H1 (cell line): Measurements from ENCODE around the gene VDR.

Source experiments
- EGR1 ChIP-seq: IDR thresholded peaks from 2 replicates; pipeline ENCODE4 v1.6.1; 2011; ENCODE audit warnings: low read depth, low read length, borderline replicate concordance
- MAFK ChIP-seq: IDR thresholded peaks from 2 replicates; pipeline ENCODE4 v1.6.1; 2012; ENCODE audit warnings: low read depth, mild to moderate bottlenecking, improper control_type of control experiment, low read length
- POLR2A ChIP-seq, 2 experiments: IDR thresholded peaks; 1 replicate in 1 of 2; 2 replicates in 1 of 2; pipeline ENCODE4 v1.6.1; 2011; ENCODE audit warnings: low read depth in 2 of 2, low read length in 2 of 2, mild to moderate bottlenecking in 2 of 2; ENCODE audit errors: control extremely low read depth in 1 of 2
- TF ChIP-seq, protein P1 (sequence below), 3 experiments: IDR thresholded peaks; 1 replicate in 2 of 3; 2 replicates in 1 of 3; pipeline versions ENCODE4 v1.5.1 to v1.6.1; 2011; ENCODE audit warnings: low read length in 3 of 3, mild to moderate bottlenecking in 3 of 3, inconsistent platforms in 2 of 3, low read depth in 1 of 3, moderate library complexity in 1 of 3; ENCODE audit not compliant: insufficient read depth in 1 of 3; ENCODE audit errors: control extremely low read depth in 1 of 3

DNA sequence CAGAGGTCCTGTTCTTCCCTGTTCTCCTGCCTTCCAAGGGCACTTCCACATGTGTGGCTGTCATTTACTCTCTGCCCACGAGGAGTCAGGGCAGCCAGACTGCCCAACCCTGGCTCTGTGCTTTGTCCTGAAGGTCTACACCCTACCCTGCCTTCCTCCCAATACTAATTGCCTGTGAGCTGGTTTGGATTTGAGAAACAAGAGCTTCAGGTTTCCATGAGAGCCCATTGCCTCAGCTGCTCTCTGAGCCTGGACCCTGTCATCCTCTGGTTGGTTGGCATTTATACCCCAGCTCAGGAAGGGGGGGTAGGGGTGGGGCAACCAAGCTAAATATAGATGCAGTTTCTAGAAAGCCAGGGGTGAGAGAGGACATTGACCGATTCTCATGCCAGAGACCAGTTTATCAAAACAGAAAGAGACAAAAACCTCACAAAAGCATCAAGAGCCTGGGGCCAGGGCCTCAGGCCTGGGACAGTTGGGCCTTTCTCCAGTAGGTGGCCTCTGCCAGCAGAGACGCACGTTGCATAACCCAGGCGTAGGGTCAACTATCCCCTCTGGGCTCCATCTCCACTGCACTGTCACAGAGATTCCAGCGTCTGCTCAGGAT lies 34.5 kb downstream of the VDR start:
- TF ChIP-seq, protein P1, sequence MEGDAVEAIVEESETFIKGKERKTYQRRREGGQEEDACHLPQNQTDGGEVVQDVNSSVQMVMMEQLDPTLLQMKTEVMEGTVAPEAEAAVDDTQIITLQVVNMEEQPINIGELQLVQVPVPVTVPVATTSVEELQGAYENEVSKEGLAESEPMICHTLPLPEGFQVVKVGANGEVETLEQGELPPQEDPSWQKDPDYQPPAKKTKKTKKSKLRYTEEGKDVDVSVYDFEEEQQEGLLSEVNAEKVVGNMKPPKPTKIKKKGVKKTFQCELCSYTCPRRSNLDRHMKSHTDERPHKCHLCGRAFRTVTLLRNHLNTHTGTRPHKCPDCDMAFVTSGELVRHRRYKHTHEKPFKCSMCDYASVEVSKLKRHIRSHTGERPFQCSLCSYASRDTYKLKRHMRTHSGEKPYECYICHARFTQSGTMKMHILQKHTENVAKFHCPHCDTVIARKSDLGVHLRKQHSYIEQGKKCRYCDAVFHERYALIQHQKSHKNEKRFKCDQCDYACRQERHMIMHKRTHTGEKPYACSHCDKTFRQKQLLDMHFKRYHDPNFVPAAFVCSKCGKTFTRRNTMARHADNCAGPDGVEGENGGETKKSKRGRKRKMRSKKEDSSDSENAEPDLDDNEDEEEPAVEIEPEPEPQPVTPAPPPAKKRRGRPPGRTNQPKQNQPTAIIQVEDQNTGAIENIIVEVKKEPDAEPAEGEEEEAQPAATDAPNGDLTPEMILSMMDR (IDR thresholded peaks at IDR 0.05; ENCODE audit: control extremely low read depth in 1 of 3, insufficient read depth in 1 of 3, low read depth in 1 of 3, low read length in 3 of 3) = peak; percentile 74 to 80 (median 78)
- no peak for TF ChIP-seq MAFK
- TF ChIP-seq POLR2A (IDR thresholded peaks at IDR 0.05; ENCODE audit: control extremely low read depth in 1 of 2, low read depth in 2 of 2, low read length in 2 of 2) = no peak
- TF ChIP-seq EGR1 = no peak
